T47D (cell line): ENCODE results near the gene RBPMS2.

ENCODE experiments used
- DNase-seq, 2 experiments: peaks; one replicate each; pipeline versions ENCODE4 v3.0.0 to v3.0.0-alpha.2; 2011 to 2012; ENCODE audit warnings: low read depth in 1 of 2, low spot score in 1 of 2
- JUND ChIP-seq: IDR thresholded peaks from 2 replicates; pipeline ENCODE4 v1.6.1; 2012; ENCODE audit warnings: low read depth
- in situ Hi-C: cut with HindIII; loops from 2 replicates; pipeline ENCODE4 v1.10.0; 2016; ENCODE audit warnings: low sequenced_read_pairs, low pct_unique_long_range_greater_than_20kb

RBPMS2 gene

DNA sequence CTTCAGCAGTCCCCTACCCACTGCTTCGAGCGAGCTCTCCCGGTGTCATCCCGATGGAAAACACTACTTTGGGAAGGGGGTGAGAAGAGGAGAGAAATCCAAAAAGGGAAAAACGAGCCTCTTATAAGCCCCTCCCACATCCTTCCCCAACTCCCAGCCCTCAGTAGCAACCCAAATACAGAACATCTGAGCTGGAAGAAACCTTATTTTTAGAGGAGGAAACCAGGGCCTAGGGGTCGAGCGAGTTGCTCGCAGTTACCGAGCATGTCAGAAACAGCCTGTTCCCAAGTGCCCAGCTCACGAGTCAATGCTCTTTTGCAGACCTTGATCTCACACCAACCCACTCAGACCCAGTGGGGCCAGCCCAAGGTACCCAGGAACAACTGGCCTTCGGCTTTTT is 14.2 kb downstream of the RBPMS2 start:
- in situ Hi-C loops, result no loop called here
- no peak for DNase-seq
- TF ChIP-seq JUND, result no peak

DNA sequence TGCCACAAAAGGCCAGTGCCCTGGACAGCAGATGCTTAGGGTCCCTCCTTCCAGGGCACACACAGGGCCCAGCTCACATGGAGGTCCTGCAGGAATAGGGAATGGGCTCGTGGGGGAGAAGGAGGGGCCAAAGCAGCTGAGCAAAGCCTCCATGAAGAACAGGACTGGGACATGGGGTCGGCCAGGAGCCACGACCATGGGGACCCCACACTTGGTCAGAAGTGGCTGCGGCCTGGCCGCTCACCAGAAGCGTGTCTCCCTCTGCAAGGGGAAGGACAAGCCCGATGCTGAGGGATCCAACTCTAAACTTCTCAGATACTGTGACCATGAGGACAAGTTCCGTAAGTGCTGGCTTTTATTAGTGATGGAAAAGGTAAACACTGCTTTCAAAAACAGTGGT is 15.3 kb downstream of the RBPMS2 start:
- in situ Hi-C loops, result no loop called here
- no peak for DNase-seq
- TF ChIP-seq JUND, result no peak

DNA sequence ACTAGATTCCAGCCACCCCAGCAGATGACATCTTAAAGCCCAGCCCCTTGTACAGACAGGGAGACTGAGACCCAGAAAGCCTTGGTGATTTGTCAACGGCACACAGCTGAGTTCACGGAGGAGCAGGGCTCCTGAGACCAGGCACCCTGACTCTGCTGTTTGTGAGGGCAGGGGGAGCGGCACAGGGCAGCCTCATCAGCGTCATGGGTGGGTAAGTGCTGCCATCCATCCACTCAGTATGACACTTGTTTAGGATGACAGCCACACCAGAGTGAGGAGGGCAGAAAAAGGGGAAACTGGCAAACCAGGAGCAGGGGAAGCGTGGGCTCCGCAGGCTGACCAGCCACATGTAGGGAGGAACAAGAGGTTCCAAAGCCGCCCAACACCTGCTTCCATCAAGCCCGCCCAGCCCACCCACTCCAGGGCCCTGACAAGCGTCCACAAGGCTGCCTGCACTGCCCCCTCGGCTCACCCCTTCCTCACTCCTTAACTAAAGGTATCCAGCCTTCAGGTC is 19.9 kb downstream of the RBPMS2 start:
- no peak for DNase-seq
- in situ Hi-C loops, result no loop called here
- no peak for TF ChIP-seq JUND

DNA sequence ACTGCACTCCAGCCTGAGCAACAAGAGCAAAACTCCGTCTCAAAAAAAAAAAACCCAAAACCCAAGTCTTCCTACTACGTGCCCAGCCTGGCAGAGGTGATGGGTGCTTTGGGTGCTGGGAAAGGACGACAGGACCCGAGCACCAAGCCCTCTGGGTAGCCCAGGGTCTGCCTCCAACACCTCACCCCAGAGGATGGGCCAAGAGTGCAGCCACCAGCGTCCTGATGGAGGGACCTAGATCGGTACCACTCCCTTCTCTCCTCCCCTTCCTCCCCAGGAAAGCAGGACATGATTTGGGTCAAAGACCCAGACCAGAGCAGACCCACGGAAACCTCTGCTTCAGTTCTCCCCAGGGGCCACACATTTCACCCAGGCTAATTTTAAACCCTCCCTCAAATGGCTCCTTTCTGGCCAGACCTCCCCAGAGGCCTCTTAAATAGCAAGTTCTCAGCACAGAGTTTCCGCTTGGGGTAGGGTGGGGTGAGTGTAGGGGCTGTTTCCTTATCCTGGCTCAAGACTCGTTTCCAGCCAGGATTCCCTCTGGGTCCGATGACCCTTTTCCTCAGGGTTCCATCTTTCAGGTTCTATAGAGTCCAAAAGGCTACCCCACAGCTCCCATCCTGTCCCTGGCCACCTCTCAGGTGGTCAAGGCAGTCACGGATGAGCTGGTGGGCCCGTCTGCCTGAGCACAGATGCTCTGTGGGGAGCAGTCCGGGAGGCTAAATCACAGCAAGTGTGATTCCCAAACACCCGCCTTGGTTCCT is 20.5 kb downstream of the RBPMS2 start:
- DNase-seq, result no peak
- TF ChIP-seq JUND, result no peak
- in situ Hi-C loops, result no loop called here

DNA sequence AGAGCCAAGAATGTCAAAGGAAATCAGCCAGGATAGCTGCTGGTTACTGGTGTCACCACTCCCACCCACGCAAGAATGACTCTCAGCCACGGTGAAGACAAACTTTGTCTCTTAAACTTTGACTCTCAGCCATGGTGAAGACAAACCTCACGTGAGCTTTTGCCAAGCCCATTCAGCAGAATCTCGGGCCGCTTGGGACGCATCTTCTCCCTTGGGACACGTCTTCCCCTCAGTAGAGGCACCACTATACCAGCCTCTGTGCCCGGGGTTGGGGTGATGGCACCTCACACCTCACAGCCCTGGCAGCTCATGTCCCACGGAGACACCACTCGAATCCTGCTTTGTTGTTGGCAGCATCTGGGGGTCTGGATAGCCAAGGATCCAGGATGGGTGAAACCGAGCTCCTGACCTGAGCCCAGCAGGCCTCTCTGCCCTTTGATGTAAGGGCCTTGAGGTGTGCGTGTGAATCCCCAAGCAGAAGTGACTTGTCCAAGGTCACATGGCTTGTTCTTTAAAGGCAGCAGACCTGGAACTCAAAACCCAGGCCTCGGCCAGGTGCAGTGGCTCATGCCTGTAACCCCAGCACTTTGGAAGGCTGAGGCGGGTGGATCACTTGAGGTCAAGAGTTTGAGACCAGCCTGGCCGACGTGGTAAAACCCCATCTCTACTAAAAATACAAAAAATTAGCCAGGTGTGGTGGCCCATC is 21.8 kb downstream of the RBPMS2 start:
- in situ Hi-C loops, result no loop called here
- TF ChIP-seq JUND, result no peak
- DNase-seq, result no peak

DNA sequence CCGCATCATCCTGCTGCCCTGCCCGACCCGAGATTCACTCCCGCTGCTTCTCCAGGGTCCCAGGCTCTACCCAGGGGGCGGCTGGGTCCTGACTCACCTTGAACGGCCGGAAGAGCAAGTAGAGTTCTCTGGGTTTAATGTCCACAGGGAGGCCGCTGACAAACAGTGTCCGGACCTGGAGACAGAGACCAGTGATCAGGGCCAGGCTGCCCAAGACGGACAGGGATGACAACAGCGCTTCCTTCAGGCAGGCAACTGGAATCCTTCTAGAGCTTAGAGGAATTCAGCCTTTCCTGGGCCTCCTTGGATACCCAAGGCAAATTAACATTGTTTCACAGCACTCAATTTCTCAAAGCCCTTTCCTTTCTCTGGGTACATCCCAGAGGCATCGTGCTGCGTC is 23.9 kb downstream of the RBPMS2 start:
- TF ChIP-seq JUND, result no peak
- DNase-seq, result no peak
- in situ Hi-C loops, result no loop called here

DNA sequence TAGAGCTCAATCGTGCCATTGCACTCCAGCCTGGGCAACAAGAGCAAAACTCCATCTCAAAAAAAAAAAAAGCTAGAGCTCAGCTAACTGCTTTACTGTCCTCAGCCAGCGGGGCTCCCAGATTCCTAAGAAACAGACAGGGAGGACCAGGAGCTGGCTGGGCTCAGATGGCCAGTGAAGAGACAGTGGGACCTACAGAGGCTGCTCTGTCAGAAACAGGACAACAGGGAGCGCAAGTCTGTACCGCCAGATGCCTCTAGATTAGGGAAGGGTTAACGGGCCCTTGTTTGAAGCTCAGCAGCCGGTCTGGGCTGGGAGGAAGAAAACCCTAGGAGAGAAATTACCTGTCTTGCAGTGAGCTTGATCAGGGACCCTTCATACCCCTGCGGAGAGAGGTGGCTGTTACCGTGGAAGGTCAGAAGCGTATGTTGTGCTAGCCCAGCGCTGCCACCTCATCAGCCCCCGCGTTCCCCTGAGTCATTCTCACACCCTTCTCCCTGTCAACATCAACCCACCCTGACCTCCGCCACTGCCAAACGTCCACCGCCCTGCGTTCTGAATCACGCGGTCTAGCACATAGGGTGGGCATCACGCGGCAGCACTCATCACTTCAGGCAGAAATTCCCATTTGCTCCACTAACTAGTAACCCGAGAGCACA is 25.3 kb downstream of the RBPMS2 start:
- TF ChIP-seq JUND, result no peak
- peak in 1 of 2 experiments; percentile 54 for DNase-seq
- in situ Hi-C loops, result no loop called here

DNA sequence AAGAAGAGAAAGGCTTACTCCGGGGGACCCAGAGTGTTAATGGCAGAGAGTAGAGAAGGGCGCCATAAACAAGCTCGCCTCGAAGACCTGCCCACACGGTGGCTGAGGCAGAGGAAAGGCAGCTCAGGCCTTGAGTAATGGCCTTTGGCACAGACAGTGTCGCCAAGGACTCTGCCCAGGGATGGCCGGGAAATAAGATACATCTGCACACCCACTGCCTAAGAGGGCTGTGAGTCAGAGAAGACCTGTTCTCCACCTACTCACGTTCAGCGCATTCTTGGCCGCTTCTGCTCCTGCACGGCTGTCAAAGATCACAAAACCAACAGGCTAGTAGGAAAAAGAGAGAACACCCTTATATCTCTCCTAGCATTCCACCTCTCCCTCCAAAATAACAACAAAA is 26.2 kb downstream of the RBPMS2 start:
- no peak for DNase-seq
- in situ Hi-C loops, result no loop called here
- no peak for TF ChIP-seq JUND

DNA sequence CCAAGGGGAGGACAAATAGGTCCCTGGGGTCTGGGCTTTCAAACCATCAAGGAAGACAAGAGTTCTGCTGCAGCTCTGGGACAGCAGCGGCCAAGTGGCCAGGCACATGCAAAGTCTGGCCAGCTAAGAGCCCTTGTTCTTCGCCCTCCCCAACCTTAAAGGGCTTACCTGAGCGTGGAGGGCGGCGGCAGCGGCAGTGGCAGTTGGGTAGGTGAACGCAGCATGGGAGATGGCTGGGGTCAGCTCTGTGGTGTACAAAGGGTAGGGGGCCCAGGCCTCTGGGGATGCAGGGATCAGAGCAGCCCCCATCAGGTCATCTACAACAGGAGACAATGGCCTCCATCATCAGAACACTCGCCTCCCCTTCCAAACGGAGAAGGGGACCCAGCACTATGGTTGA is 27.1 kb downstream of the RBPMS2 start:
- no peak for DNase-seq
- in situ Hi-C loops, result no loop called here
- TF ChIP-seq JUND, result no peak

DNA sequence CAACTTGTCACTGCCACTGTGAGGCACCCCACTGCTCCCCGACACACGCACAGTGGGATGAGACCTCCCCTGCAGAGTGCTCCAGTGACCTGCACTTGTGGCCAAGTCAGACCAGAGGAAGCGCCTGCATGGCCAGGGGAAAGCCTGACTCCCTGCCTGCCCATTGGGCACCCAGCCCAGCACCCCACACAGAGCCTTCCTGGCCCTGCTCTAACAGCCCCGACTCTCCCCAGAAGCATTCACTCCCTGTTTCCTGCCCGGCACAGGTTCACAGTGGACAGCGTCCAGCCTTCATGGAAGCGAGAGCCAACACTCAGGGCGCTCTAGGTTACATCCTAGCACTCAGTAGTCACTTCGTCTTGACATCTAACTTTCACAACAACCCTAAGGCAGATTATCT is 27.8 kb downstream of the RBPMS2 start:
- no peak for TF ChIP-seq JUND
- in situ Hi-C loops, result no loop called here
- DNase-seq, result no peak

DNA sequence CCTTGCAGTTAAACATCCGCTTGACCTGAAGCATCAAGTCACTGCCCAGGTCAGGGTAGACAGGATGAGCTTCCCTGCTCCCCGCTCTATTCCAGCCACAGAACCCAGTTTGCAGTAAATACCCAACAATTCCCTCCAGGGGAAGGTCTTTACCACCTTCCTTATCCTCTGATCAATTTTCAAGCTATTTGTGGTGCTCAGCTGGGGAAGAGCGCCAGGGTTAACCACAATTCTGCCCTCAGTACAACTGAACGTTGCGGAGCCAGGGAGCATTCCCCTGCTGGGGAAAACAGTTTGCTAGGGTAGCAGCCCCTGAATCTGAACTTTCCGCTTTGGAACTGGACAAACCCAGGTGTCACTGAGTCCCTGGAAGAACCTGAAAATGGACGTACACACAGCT is 28.5 kb downstream of the RBPMS2 start:
- in situ Hi-C loops, result no loop called here
- DNase-seq, result peak; percentile 43 to 48
- TF ChIP-seq JUND, result no peak

DNA sequence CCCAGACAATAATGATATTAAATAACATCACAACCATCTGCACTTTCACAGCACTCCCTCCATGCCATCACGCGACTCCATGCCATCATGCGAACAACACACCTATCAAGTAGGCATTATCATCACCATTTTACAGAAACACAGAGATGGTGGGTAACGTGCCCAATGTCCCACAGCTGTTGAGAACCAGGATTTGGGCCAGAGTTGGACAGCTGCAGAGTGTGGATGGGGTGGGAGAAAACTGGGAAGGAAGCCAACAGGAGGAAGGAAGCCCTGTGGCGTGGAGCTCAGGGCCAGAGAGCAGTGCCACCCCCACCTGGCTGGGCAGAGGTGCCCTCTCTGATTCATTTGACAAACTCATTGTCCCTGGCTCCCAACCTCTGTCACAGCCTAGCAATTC is 29.0 kb downstream of the RBPMS2 start:
- in situ Hi-C loops, result no loop called here
- DNase-seq, result no peak
- no peak for TF ChIP-seq JUND

DNA sequence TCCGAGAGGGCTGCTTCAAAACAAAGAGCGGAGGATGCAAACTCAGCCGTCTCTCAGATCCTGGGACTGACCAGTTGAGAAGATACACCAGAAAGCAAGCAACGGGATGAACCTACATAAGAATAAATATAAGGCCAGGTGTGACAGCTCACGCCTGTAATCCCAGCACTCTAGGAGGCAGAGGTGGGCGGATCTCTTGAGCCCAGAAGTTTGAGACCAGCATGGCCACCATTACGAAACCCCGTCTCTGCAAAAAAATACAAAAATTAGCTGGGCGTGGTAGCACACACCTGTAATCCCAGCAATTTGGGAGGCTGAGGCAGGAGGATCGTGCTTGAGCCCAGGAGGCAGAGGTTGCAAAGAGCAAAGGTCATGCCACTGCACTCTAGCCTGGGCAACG is 31.7 kb downstream of the RBPMS2 start:
- in situ Hi-C loops, result no loop called here
- TF ChIP-seq JUND, result no peak
- no peak for DNase-seq

DNA sequence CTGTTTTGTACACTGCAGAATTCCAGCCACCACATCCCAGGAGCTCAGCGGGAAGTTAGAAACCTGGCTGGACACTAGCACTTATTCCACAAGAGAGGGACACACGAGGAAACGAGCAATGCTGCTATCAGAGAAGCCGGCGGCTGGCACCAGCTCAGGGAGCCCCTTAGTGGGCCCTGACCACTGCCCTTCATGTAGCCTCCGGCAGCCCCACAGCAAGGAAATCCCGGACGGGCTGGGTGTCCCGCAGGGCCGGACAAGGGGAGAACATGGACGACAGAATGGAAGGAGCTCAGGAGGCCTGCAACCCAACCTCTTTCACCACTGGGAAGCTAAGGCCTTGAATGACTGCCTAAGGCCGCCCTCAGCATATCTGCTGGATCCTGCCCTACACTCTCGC is 32.5 kb downstream of the RBPMS2 start:
- in situ Hi-C loops, result no loop called here
- TF ChIP-seq JUND, result no peak
- DNase-seq, result no peak
